ENCODE results near the gene CRACR2A. TPM values are rescaled to one million over a fixed set of nuclear protein-coding genes. Genes with fewer than 3 reads are reported as not detected.

The CRACR2A gene
- polyA plus RNA-seq, 4 donors: 1.2 to 1.6 (median 1.4) TPM

GRCh38 chr12:3753544-3754284 is 805 bp upstream of the CRACR2A start:
- DNase-seq (ENCODE audit: low read depth in 4 of 4, low spot score in 3 of 4): no peak

GRCh38 chr12:3752096-3752709 is 706 bp downstream of the CRACR2A start:
- no peak for DNase-seq (ENCODE audit: low read depth in 4 of 4, low spot score in 3 of 4)

- DNase-seq (ENCODE audit: low read depth in 4 of 4, low spot score in 3 of 4): no peak
Measured at GRCh38 chr12:3751151-3752095, 1.5 kb downstream of the CRACR2A start.

GRCh38 chr12:3750616-3751015 is 2.3 kb downstream of the CRACR2A start:
- no peak for DNase-seq (ENCODE audit: low read depth in 4 of 4, low spot score in 3 of 4)

GRCh38 chr12:3748620-3749019 is 4.3 kb downstream of the CRACR2A start:
- DNase-seq (ENCODE audit: low read depth in 4 of 4, low spot score in 3 of 4): no peak

GRCh38 chr12:3747976-3748619 is 4.8 kb downstream of the CRACR2A start:
- DNase-seq (ENCODE audit: low read depth in 4 of 4, low spot score in 3 of 4): no peak

GRCh38 chr12:3747543-3747942 is 5.4 kb downstream of the CRACR2A start:
- DNase-seq (ENCODE audit: low read depth in 4 of 4, low spot score in 3 of 4): no peak

- no peak for DNase-seq (ENCODE audit: low read depth in 4 of 4, low spot score in 3 of 4)
Measured at GRCh38 chr12:3746758-3747157, 6.2 kb downstream of the CRACR2A start.

- no peak for DNase-seq (ENCODE audit: low read depth in 4 of 4, low spot score in 3 of 4)
Measured at GRCh38 chr12:3745152-3745551, 7.8 kb downstream of the CRACR2A start.

- no peak for DNase-seq (ENCODE audit: low read depth in 4 of 4, low spot score in 3 of 4)
Measured at GRCh38 chr12:3744229-3744901, 8.5 kb downstream of the CRACR2A start.

GRCh38 chr12:3743803-3744202 is 9.1 kb downstream of the CRACR2A start:
- no peak for DNase-seq (ENCODE audit: low read depth in 4 of 4, low spot score in 3 of 4)

GRCh38 chr12:3741882-3742672 is 10.8 kb downstream of the CRACR2A start:
- no peak for DNase-seq (ENCODE audit: low read depth in 4 of 4, low spot score in 3 of 4)

- DNase-seq (ENCODE audit: low read depth in 4 of 4, low spot score in 3 of 4): no peak
Measured at GRCh38 chr12:3740480-3741231, 12.3 kb downstream of the CRACR2A start.

- DNase-seq (ENCODE audit: low read depth in 4 of 4, low spot score in 3 of 4): no peak
Measured at GRCh38 chr12:3735432-3735831, 17.5 kb downstream of the CRACR2A start.

- no peak for DNase-seq (ENCODE audit: low read depth in 4 of 4, low spot score in 3 of 4)
Measured at GRCh38 chr12:3732901-3733300, 20.0 kb downstream of the CRACR2A start.

GRCh38 chr12:3730111-3730510 is 22.8 kb downstream of the CRACR2A start:
- DNase-seq (ENCODE audit: low read depth in 4 of 4, low spot score in 3 of 4): no peak

- no peak for DNase-seq (ENCODE audit: low read depth in 4 of 4, low spot score in 3 of 4)
Measured at GRCh38 chr12:3728686-3729085, 24.2 kb downstream of the CRACR2A start.

- DNase-seq (ENCODE audit: low read depth in 4 of 4, low spot score in 3 of 4): no peak
Measured at GRCh38 chr12:3727877-3728632, 24.9 kb downstream of the CRACR2A start.

All from right renal pelvis (tissue), 4 donors.